Stimulated activated CD8-positive, alpha-beta memory T cell treated with anti-CD3 and anti-CD28 coated beads, Interleukin-15, amount 100 ng/mL, for 24 hours (primary cell): Measurements from ENCODE around the gene JAG2.

Experiments
- DNase-seq: peaks from one replicate; pipeline ENCODE4 v3.0.0-alpha.2; 2020; ENCODE audit warnings: low read depth

JAG2 gene

GRCh38 chr14:105165134-105165704 is 3.4 kb downstream of the JAG2 start:
- no peak for DNase-seq

- no peak for DNase-seq
Observed at GRCh38 chr14:105163040-105163742, 5.4 kb downstream of the JAG2 start.

DNA sequence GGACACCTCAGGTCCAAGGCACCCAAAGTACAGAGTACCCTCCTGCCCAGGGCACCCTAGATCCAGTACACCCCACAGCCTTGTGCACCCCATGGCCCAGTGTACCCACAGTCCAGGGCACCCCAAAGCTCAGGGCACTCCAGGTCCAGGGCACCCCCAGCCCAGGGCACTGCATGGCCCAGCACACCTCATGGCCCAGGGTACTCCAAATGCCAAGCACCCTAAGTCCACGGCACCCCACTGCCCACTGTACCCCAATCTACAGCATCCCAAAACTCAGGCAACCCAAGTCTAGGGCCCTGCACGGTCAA is 6.0 kb downstream of the JAG2 start:
- DNase-seq = no peak

DNA sequence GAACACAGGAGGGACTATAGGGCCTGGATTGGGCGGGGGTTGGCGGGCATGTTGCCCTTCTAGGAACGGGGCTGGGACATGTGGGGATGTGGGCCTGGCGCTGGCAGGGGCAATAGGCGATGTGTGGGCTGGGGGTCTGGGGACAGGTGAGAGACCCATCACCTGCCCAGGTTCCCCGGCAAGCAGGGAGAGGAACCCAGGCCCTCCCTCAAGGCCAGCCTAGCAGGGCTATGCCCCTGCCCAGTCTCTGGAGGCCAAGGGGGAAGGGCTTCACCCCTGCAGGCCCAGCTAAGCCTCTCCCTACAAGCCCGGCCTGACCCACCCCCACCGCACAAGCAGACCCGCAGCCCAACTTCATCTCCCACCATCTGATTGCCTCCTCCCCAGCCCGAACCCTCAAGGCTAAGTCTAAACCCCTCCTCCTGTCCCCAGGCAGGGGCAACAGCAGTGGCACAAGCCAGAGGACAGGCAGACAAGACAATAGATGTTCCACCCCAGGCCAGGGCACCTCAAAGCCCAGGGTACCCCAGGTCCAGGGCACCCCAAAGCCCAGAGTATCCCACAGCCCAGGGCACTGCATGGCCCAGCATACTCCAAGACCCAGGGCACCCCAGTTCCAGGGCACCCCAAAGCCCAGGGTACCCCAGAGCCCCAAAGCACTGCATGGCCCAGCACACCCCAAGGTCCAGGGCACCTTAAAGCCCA is 6.5 kb downstream of the JAG2 start:
- DNase-seq = no peak

DNA sequence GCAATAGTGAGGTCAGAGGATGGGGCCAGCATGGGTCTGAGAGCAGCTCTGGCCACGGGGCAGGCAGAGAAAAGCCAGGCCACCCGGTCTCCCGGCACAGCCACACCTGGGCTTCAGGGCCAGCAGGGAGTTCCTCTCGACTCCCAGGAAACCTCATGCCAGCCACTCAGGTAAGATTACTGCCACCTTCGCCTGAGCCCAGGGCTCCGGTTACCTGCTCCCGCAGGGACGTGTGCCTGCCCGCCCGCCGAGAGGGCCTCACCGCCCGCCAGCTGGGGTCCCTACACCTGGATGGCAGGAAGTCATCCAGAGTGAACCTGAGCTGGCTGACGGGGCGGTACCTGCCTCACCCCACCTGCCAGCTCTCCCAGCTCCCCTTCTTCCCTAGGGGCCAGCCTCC is 7.3 kb downstream of the JAG2 start:
- DNase-seq = no peak

DNA sequence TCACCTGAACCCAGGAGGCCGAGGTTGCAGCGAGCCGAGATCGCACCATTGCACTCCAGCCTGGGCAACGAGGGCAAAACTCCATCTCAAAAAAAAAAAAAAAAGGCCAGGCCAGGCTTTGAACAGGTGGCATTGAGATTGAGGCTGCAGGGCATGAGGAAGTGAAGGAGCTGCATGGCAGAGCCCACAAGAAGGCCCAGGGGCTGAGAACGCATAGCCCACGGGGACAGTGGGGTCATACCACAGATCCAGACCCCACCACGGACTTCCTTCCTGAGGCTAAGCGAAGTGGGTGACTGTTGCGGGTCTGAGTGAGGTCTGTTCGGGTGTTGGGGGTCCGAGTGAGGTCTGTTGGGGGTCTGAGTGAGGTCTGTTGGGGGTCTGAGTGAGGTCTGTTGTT is 7.8 kb downstream of the JAG2 start:
- no peak for DNase-seq

DNA sequence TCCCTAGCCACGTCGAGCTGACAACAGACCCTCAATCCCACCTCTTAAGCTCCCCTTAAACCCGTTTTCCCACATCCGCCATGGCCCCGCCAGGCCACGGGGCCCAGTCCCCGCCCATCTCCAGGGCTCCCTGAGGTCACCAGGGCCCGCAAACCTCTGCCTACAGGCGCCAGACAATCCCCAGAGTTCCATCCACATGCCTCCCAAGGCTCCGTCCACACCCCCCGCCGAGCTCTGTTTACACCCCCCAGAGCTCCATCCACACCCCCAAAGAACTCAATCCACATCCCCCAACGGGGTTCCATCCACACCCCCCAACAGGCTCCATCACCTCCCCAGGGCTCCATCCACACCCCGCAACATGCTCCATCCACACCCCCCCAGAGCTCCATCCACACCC is 9.2 kb downstream of the JAG2 start:
- DNase-seq = no peak

- no peak for DNase-seq
Observed at GRCh38 chr14:105158794-105159193, 9.8 kb downstream of the JAG2 start.

DNA sequence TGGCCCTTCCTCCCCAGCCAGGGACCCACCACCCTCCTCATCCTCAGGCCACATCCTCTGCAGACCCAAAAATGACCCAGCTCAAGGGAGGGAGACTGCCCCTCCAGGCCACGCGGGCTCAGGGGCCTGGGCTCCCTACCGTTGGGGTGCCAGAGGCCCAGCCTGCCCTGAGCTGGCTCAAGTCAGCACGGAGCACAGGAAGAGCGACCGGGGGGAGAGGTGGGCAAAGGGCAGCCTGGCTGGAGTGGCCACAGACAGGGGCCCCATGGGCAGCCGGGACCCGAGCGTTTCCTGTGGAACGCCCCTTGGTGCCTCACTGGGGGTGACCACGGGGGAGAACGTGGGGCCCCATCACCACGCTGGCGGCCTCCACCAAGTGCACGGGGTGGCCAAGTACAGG is 10.7 kb downstream of the JAG2 start:
- no peak for DNase-seq

GRCh38 chr14:105156414-105157375 is 11.9 kb downstream of the JAG2 start:
- no peak for DNase-seq

- no peak for DNase-seq
Observed at GRCh38 chr14:105155681-105156413, 12.7 kb downstream of the JAG2 start.

GRCh38 chr14:105155071-105155651 is 13.4 kb downstream of the JAG2 start:
- DNase-seq = no peak

DNA sequence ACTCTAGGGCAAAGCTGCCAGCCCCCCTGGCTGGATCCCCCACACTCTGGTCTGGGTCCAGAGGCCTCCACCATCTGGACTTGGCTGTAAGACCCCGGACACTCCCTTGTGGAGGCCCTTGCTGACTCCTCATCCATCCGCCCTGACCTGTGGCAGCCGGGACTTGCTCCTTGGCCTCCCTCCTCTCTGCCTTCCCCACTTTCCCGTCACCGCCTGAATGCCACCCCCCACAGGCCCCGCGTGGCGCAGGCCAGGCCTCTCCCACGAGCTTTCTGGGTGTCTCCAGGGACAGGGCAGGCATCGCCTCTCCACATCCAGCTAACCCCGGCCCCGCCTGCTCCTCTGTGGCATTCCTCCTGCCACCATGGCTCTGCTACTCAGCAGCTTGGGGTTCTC is 14.1 kb downstream of the JAG2 start:
- no peak for DNase-seq

- no peak for DNase-seq
Observed at GRCh38 chr14:105153739-105154475, 14.7 kb downstream of the JAG2 start.

GRCh38 chr14:105153331-105153731 is 15.2 kb downstream of the JAG2 start:
- DNase-seq = no peak

GRCh38 chr14:105152794-105153241 is 15.8 kb downstream of the JAG2 start:
- no peak for DNase-seq

DNA sequence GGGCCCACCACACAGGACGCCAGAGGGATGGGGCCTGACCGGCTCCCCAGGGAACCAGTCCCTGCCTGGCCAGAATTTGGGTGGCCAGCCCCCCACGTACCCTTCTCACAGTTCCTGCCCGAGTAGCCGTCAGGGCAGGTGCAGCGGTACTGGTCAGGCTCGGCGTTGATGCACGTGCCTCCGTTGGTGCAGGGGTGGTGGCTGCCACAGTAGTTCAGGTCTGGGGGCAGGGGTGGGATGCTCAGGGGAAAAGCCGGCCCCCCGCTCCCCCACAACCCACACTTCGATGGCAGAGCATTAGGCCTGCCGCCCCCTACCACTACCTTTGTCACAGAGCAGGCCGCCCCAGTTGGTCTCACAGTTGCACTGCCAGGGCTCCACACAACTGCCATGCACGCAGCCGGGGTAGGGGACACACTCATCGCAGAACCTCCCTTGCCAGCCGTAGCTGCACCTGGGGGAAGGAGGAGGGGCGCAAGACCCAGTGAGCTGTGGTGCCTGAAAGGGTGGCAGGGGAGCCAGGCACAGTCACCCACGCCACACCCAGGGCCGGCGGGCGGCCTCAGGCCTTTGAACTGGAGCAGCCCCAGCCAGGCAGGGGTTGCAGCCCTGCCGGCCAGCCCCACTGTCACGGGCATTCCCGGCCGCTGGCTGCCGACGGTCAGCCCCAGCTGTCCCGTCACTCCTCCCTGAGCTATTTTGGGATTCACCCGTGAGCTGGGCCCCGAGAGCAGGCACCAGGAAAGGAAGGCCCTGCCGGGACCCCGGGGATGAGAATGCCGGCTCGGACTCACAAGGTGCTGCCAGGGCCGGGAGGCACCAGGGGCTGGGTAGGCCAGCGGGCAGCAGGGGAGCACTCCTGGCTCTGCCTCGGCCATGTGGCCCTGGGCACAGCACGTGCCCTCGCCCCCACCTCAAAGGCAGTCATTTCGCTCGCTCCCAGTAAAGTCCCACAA is 16.5 kb downstream of the JAG2 start:
- no peak for DNase-seq

- DNase-seq = no peak
Observed at GRCh38 chr14:105151084-105151837, 17.3 kb downstream of the JAG2 start.
